BJ (cell line): ENCODE measurements around the gene PCMT1. TPM values are rescaled to one million over a fixed set of nuclear protein-coding genes. Genes with fewer than 3 reads are reported as not detected.

Source experiments
- CTCF ChIA-PET: fragments of 350-600 bp; formaldehyde crosslinking; extraction: SDS; loops from one replicate; lab custom pipeline; 2021; ENCODE audit warnings: antibody characterized with exemption, inconsistent platforms; lab: Yijun Ruan, JAX
- POLR2A ChIA-PET: fragments of 300-600 bp; sonication (Branson Sonifier 250); formaldehyde crosslinking; extraction: SDS; loops from one replicate; lab custom pipeline; 2021; ENCODE audit warnings: antibody characterized with exemption; lab: Charles Lee
- DNase-seq: peaks from one replicate; pipeline ENCODE4 v3.0.0-alpha.2; 2011; ENCODE audit warnings: low read depth
- H3K27me3 ChIP-seq: 2 replicates; pipeline ENCODE4 v1.6.0; 2011; ENCODE audit warnings: low read length; ENCODE audit not compliant: control insufficient read depth, insufficient read depth
- H3K36me3 ChIP-seq: 2 replicates; pipeline ENCODE4 v1.5.1; 2011; ENCODE audit warnings: low read length; ENCODE audit not compliant: control insufficient read depth, insufficient read depth
- H3K4me3 ChIP-seq: 2 replicates; pipeline ENCODE4 v1.5.1; 2011; ENCODE audit warnings: low read depth, mild to moderate bottlenecking, control low read depth, low read length
- CTCF ChIP-seq: IDR thresholded peaks from 2 replicates; pipeline ENCODE4 v1.5.1; 2011; ENCODE audit warnings: low read depth, mild to moderate bottlenecking, control low read depth, inconsistent platforms, low read length, moderate library complexity; ENCODE audit not compliant: insufficient read depth
- polyA plus RNA-seq: library from polyadenylated mRNA; depleted of rRNA; stranded (reverse); fragments of >200 nt; gene quantifications from 2 replicates; pipeline ENCODE4 v1.2.3, GENCODE V29; 2011

Gene PCMT1
- polyA plus RNA-seq, 1 experiment = 63.2 TPM

DNA sequence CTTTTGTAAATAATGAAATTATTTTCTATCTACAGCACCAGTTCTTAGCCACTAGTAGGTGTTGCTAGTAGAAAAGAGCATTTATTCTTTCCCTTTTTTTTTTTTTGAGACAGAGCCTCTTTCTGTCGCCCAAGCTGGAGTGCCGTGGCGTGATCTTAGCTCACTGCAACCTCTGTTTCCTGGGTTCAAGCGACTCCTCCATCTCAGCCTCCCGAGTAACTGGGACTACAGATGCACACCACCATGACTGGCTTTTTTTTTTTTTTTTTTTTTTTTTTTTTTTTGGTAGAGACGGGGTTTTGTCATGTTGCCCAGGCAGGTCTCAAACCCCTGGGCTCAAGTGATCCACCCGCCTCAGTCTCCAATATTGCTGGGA, 6.7 kb downstream of the PCMT1 start:
- no peak for DNase-seq
- TF ChIP-seq CTCF = no peak
- no peak overlapping the region for H3K4me3 ChIP-seq
- H3K27me3 ChIP-seq = no peaks in the 10 kb centered on the region
- H3K36me3 ChIP-seq = peaks cover 3% of the 10 kb centered on the region; the same call in 1 of the 2 replicates
- POLR2A ChIA-PET = no interaction called here
- CTCF ChIA-PET = no interaction called here

GRCh38 chr6:149761438-149761837, 11.9 kb downstream of the PCMT1 start:
- Histone ChIP-seq H3K36me3 (peaks cover 3% of the 10 kb centered on the region; the same call in 1 of the 2 replicates), H3K4me3 (no peak overlapping the region), H3K27me3 (no peaks in the 10 kb centered on the region)
- no peak for TF ChIP-seq CTCF
- DNase-seq = no peak
- CTCF ChIA-PET = no interaction called here
- POLR2A ChIA-PET = no interaction called here

GRCh38 chr6:149763866-149764265, 14.3 kb downstream of the PCMT1 start:
- Histone ChIP-seq H3K36me3 (peaks cover 4% of the 10 kb centered on the region), H3K27me3 (no peaks in the 10 kb centered on the region), H3K4me3 (no peak overlapping the region)
- ChIA-PET POLR2A (no interaction called here), CTCF (interaction anchor here (0.7 kb wide), 1 partner anchor 18 kb away, joined by 3 read pairs; the partner anchor contains the start of gene NUP43)
- DNase-seq = no peak
- no peak for TF ChIP-seq CTCF

DNA sequence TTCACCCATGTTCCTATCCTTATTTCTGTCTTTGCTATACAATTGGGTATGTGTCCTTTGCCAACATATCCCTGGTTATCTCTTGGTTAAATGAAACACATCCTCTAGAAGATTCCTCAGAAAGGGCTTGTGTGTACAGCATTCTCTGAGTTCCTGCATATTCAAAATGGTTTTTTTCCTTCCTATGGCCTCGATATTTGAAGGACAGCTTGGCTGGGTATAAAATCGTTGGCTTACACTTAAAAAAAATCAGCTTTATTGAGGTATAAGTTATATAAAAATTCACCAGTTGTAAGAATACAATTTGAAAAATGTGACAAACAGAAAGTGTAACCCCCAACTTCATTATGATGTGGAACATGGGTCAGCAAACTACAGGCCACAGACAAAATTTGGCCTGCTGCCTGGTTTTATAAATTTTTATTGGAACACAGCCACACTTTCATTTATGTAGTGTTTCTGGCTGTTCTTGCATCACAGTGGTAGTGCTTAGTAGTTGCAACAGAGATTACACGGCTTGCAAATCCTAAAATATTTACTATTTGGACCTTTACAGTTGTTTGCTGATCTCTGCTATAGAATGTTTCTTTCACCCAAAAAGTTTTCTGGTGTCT, 16.7 kb downstream of the PCMT1 start:
- no peak for TF ChIP-seq CTCF
- Histone ChIP-seq H3K4me3 (no peak overlapping the region), H3K27me3 (no peaks in the 10 kb centered on the region), H3K36me3 (peaks cover 1% of the 10 kb centered on the region; the same call in 1 of the 2 replicates)
- DNase-seq = no peak
- CTCF ChIA-PET = no interaction called here
- POLR2A ChIA-PET = no interaction called here

DNA sequence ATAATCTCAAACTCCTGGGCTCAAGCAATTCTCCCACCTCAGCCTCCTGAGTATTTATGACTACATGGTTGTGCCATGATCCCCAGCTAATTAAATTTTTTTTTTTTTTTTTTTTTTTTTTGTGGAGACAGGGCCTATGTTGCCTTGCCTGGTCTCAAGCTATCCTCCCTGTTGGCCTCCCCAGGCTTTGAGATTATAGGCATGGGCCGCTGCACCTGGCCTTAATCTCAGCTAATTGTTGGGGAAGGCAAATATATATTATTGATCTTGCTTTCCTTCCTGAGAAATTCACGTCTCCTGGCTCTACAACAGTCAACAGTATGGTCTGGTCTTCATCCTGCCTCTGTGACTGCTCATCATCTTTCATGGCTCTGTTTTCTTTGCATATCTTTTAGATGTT, 20.1 kb downstream of the PCMT1 start:
- Histone ChIP-seq H3K4me3 (no peak overlapping the region), H3K36me3 (peaks cover 3% of the 10 kb centered on the region), H3K27me3 (no peaks in the 10 kb centered on the region)
- TF ChIP-seq CTCF = no peak
- DNase-seq = no peak
- ChIA-PET POLR2A (no interaction called here), CTCF (interaction anchor here (1.0 kb wide), 1 partner anchor 238 kb away, joined by 3 read pairs; no protein-coding TSS in a partner anchor)
